ENCODE results near the gene SWAP70. TPM values are rescaled to one million over a fixed set of nuclear protein-coding genes. Genes with fewer than 3 reads are reported as not detected.

The SWAP70 gene
- total RNA-seq, 1 experiment from 2014 or later = 13.0 TPM

- no TSS peak for BruUV-seq (replicated peaks)
- ChIA-PET POLR2A (no interaction called here), CTCF (no interaction called here)
- Mint-ChIP-seq H3K36me3 (ENCODE audit: insufficient read depth, unreplicated experiment) (no peaks in the 10 kb centered on the region), H3K4me1 (ENCODE audit: insufficient read depth, unreplicated experiment) (peaks cover 5% of the 10 kb centered on the region), H3K9me3 (ENCODE audit: unreplicated experiment) (no peaks in the 10 kb centered on the region), H3K4me3 (ENCODE audit: unreplicated experiment) (no peak overlapping the region), H3K27ac (ENCODE audit: low read depth, unreplicated experiment) (no peak overlapping the region), H3K27me3 (ENCODE audit: insufficient read depth, unreplicated experiment) (no peaks in the 10 kb centered on the region)
- TF ChIP-seq, protein P1, sequence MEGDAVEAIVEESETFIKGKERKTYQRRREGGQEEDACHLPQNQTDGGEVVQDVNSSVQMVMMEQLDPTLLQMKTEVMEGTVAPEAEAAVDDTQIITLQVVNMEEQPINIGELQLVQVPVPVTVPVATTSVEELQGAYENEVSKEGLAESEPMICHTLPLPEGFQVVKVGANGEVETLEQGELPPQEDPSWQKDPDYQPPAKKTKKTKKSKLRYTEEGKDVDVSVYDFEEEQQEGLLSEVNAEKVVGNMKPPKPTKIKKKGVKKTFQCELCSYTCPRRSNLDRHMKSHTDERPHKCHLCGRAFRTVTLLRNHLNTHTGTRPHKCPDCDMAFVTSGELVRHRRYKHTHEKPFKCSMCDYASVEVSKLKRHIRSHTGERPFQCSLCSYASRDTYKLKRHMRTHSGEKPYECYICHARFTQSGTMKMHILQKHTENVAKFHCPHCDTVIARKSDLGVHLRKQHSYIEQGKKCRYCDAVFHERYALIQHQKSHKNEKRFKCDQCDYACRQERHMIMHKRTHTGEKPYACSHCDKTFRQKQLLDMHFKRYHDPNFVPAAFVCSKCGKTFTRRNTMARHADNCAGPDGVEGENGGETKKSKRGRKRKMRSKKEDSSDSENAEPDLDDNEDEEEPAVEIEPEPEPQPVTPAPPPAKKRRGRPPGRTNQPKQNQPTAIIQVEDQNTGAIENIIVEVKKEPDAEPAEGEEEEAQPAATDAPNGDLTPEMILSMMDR (IDR thresholded peaks at IDR 0.05; ENCODE audit: unreplicated experiment) = no peak
- DNase-seq (ENCODE audit: unreplicated experiment) = no peak
- intact Hi-C loops (cut with micrococcal nuclease) = no loop called here
These were observed 7.0 kb upstream of the SWAP70 start for GRCh38 chr11:9656864-9657263.

DNA sequence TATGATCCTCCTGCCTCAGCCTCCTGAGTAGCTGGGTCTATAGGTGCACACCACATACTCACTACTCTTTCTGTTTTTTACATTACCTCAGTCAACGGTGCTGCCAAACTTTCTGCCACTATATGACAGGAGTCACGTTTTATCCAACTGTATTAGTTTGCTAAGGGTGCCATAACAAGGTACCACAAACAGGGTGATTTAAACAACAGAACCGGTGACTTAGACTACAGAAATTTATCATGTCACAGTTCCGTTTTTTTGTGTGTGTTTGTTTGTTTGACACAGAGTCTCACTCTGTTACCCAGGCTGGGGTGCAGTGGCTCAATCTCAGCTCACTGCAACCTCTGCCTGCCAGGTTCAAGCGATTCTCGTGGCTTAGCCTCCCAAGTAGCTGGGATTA, 6.3 kb upstream of the SWAP70 start:
- H3K27ac Mint-ChIP-seq (ENCODE audit: low read depth, unreplicated experiment) = no peak overlapping the region
- no peaks in the 10 kb centered on the region for H3K9me3 Mint-ChIP-seq (ENCODE audit: unreplicated experiment)
- H3K4me1 Mint-ChIP-seq (ENCODE audit: insufficient read depth, unreplicated experiment) = peaks cover 3% of the 10 kb centered on the region
- H3K4me3 Mint-ChIP-seq (ENCODE audit: unreplicated experiment) = no peak overlapping the region
- no peaks in the 10 kb centered on the region for H3K27me3 Mint-ChIP-seq (ENCODE audit: insufficient read depth, unreplicated experiment)
- CTCF ChIA-PET = no interaction called here
- no TSS peak for BruUV-seq (replicated peaks)
- POLR2A ChIA-PET = no interaction called here
- intact Hi-C loops (cut with micrococcal nuclease) = no loop called here
- TF ChIP-seq, protein P1 (IDR thresholded peaks at IDR 0.05; ENCODE audit: unreplicated experiment) = no peak
- no peak for DNase-seq (ENCODE audit: unreplicated experiment)
- H3K36me3 Mint-ChIP-seq (ENCODE audit: insufficient read depth, unreplicated experiment) = no peaks in the 10 kb centered on the region

DNA sequence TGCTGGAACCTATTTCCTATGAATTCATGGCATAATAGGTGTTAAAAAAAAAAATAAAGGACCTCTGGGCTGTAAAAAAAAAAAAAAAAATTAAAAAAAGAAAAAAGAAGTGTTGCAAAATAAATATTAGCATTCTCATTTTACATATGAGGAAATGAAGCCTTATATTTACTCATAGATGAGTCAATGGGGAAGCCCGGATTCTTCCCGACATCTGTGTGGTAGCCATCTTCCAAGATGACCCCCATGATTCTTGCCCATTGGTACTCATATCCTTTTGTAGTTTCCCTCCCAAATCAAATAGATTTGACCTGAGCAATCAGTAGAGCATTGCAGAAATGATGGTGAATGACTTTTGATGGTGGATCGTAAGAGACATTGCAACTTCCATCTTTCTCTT, 3.0 kb upstream of the SWAP70 start:
- H3K27ac Mint-ChIP-seq (ENCODE audit: low read depth, unreplicated experiment) = no peak overlapping the region
- TF ChIP-seq, protein P1 (IDR thresholded peaks at IDR 0.05; ENCODE audit: unreplicated experiment) = no peak
- ChIA-PET CTCF (no interaction called here), POLR2A (no interaction called here)
- H3K9me3 Mint-ChIP-seq (ENCODE audit: unreplicated experiment) = no peaks in the 10 kb centered on the region
- H3K4me3 Mint-ChIP-seq (ENCODE audit: unreplicated experiment) = no peak overlapping the region
- intact Hi-C loops (cut with micrococcal nuclease) = no loop called here
- H3K4me1 Mint-ChIP-seq (ENCODE audit: insufficient read depth, unreplicated experiment) = peaks cover 6% of the 10 kb centered on the region
- H3K36me3 Mint-ChIP-seq (ENCODE audit: insufficient read depth, unreplicated experiment) = no peaks in the 10 kb centered on the region
- DNase-seq (ENCODE audit: unreplicated experiment) = peak; percentile 37
- BruUV-seq (replicated peaks) = no TSS peak
- no peaks in the 10 kb centered on the region for H3K27me3 Mint-ChIP-seq (ENCODE audit: insufficient read depth, unreplicated experiment)

DNA sequence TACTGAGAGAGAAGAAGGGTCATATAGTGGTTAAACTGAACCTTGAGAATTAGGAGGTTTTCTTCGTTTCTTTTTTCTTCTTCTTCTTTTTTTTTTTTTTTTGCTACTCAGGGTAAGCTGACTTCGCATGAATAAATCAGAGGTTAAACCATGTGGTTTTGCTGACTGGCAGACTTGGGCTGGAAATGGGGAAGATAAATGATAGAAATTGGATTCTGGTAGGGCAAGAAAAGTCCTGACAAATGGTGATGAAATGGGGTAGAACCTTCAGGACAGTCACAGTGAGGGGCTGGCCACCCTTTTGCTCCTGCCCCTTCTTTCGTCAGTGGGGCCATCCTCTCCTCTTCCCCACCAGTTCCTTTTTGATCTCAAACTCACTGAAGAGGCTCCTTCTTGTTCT, 1.6 kb upstream of the SWAP70 start:
- H3K9me3 Mint-ChIP-seq (ENCODE audit: unreplicated experiment) = no peaks in the 10 kb centered on the region
- BruUV-seq (replicated peaks) = no TSS peak
- no peak overlapping the region for H3K27ac Mint-ChIP-seq (ENCODE audit: low read depth, unreplicated experiment)
- H3K4me1 Mint-ChIP-seq (ENCODE audit: insufficient read depth, unreplicated experiment) = peaks cover 6% of the 10 kb centered on the region
- DNase-seq (ENCODE audit: unreplicated experiment) = no peak
- H3K36me3 Mint-ChIP-seq (ENCODE audit: insufficient read depth, unreplicated experiment) = no peaks in the 10 kb centered on the region
- POLR2A ChIA-PET = no interaction called here
- CTCF ChIA-PET = interaction anchor here (0.6 kb wide), 1 partner anchor 494 kb away, joined by 3 read pairs; no protein-coding TSS in a partner anchor
- intact Hi-C loops (cut with micrococcal nuclease) = no loop called here
- TF ChIP-seq, protein P1 (IDR thresholded peaks at IDR 0.05; ENCODE audit: unreplicated experiment) = no peak
- no peaks in the 10 kb centered on the region for H3K27me3 Mint-ChIP-seq (ENCODE audit: insufficient read depth, unreplicated experiment)
- H3K4me3 Mint-ChIP-seq (ENCODE audit: unreplicated experiment) = no peak overlapping the region
